Upper lobe of right lung (tissue), 1 donor: ENCODE data around the gene C1QTNF1. TPM values are rescaled to one million over a fixed set of nuclear protein-coding genes. Genes with fewer than 3 reads are reported as not detected.
A peak's percentile ranks its signal among the peaks of the same experiment; 100 is the strongest.

Source experiments
- ATAC-seq: fragments of 200-7000 bp; cut with Tn5 transposase; one replicate; pipeline ENCODE4 v1.9.1; 2020; ENCODE audit warnings: mild to moderate bottlenecking, moderate library complexity
- DNase-seq: peaks from one replicate; pipeline ENCODE4 v3.0.0-alpha.2; 2020
- H3K27ac ChIP-seq: fragments of 200-600 bp; one replicate; pipeline ENCODE4 v1.8.0; 2022
- H3K27me3 ChIP-seq: fragments of 200-600 bp; one replicate; pipeline ENCODE4 v1.8.0; 2022; ENCODE audit warnings: mild to moderate bottlenecking
- H3K36me3 ChIP-seq: fragments of 200-600 bp; one replicate; pipeline ENCODE4 v1.8.0; 2022
- H3K4me1 ChIP-seq: fragments of 200-600 bp; one replicate; pipeline ENCODE4 v1.8.0; 2022
- H3K4me3 ChIP-seq: fragments of 200-600 bp; one replicate; pipeline ENCODE4 v1.8.0; 2022; ENCODE audit warnings: mild to moderate bottlenecking
- H3K9me3 ChIP-seq: fragments of 200-600 bp; one replicate; pipeline ENCODE4 v1.8.0; 2022
- intact Hi-C: fragments of 100-400 bp; cut with DNase I; formaldehyde crosslinking; loops from one replicate; pipeline ENCODE4 v1.11.0; 2022
- total RNA-seq: library from RNA; stranded (reverse); fragmentation: NEBNext Ultra II Directional; extraction: Animal tissue kit (Norgen Biotek cat#: 25700); gene quantifications from one replicate; pipeline ENCODE4 v1.2.1, GENCODE V29; 2021
- TF ChIP-seq, protein P1 (sequence below): fragments of 200-600 bp; IDR thresholded peaks from one replicate; pipeline ENCODE4 v1.8.0; 2022; ENCODE audit warnings: antibody characterized with exemption
- donor health status: DM: no; HTN: yes; CAD: no; lungs with severe emphysema.

Gene C1QTNF1
- total RNA-seq, 1 donor from 2014 or later, result 28.3 TPM

DNA sequence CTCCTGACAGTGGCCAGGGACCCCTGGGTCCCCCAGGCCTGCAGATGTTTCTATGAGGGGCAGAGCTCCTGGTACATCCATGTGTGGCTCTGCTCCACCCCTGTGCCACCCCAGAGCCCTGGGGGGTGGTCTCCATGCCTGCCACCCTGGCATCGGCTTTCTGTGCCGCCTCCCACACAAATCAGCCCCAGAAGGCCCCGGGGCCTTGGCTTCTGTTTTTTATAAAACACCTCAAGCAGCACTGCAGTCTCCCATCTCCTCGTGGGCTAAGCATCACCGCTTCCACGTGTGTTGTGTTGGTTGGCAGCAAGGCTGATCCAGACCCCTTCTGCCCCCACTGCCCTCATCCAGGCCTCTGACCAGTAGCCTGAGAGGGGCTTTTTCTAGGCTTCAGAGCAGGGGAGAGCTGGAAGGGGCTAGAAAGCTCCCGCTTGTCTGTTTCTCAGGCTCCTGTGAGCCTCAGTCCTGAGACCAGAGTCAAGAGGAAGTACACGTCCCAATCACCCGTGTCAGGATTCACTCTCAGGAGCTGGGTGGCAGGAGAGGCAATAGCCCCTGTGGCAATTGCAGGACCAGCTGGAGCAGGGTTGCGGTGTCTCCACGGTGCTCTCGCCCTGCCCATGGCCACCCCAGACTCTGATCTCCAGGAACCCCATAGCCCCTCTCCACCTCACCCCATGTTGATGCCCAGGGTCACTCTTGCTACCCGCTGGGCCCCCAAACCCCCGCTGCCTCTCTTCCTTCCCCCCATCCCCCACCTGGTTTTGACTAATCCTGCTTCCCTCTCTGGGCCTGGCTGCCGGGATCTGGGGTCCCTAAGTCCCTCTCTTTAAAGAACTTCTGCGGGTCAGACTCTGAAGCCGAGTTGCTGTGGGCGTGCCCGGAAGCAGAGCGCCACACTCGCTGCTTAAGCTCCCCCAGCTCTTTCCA lies 25.1 kb downstream of the C1QTNF1 start:
- no peak for ATAC-seq
- H3K27ac ChIP-seq, result no peak overlapping the region
- peaks cover 3% of the 10 kb centered on the region for H3K9me3 ChIP-seq
- H3K36me3 ChIP-seq, result peaks cover 4% of the 10 kb centered on the region
- H3K4me1 ChIP-seq, result no peaks in the 10 kb centered on the region
- TF ChIP-seq, protein P1, sequence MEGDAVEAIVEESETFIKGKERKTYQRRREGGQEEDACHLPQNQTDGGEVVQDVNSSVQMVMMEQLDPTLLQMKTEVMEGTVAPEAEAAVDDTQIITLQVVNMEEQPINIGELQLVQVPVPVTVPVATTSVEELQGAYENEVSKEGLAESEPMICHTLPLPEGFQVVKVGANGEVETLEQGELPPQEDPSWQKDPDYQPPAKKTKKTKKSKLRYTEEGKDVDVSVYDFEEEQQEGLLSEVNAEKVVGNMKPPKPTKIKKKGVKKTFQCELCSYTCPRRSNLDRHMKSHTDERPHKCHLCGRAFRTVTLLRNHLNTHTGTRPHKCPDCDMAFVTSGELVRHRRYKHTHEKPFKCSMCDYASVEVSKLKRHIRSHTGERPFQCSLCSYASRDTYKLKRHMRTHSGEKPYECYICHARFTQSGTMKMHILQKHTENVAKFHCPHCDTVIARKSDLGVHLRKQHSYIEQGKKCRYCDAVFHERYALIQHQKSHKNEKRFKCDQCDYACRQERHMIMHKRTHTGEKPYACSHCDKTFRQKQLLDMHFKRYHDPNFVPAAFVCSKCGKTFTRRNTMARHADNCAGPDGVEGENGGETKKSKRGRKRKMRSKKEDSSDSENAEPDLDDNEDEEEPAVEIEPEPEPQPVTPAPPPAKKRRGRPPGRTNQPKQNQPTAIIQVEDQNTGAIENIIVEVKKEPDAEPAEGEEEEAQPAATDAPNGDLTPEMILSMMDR, result no peak
- intact Hi-C loops, result loop anchor here (5.0 kb wide), 1 partner anchor 33 kb away; no protein-coding TSS in a partner anchor
- no peaks in the 10 kb centered on the region for H3K27me3 ChIP-seq
- peak; percentile 56 for DNase-seq
- no peak overlapping the region for H3K4me3 ChIP-seq

DNA sequence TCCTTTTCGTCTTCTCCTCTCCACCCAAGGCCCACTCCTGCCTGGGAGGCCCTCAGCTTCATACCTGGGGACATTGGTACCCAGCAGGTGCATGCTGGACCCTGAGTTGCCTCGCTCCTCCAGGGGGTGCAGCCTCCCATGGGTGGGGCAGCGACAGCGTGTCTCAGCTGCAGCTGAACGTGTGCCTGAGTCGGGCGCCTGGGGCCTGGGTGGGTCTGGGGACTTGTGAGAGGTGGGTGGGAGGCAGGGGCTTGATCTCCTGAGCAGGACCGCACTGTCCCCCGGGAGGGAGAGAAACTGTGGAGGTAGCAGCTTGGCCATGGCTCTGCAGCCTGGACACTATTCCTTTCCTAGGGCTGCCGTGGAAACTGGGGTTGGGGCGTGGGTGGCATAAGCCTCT lies 25.9 kb downstream of the C1QTNF1 start:
- Histone ChIP-seq H3K4me1 (no peaks in the 10 kb centered on the region), H3K27ac (no peak overlapping the region), H3K27me3 (no peaks in the 10 kb centered on the region), H3K4me3 (no peak overlapping the region), H3K9me3 (peaks cover 10% of the 10 kb centered on the region), H3K36me3 (peaks cover 4% of the 10 kb centered on the region)
- intact Hi-C loops, result loop anchor here (5.0 kb wide), 1 partner anchor 32 kb away; no protein-coding TSS in a partner anchor
- TF ChIP-seq, protein P1, result no peak
- no peak for DNase-seq
- ATAC-seq, result no peak

DNA sequence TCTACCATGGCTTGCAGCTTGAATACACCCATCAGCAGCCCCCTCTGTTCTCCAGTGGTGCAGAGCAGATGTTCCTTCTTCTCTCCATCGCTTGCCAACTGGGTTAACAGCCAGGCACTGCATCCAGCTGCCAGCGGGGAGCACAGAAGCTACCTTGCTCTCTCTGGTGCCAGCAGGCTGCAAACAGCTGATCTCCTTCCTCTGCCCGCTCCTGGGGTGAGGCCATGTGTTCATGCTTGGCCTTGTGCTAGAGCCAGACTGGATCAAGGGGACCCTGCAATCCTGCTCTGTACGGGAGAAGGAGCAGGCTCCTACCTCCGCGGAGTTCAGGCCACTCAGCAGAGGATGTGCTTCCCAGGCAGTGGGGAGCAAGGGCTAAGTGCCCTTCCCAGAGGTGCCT lies 26.6 kb downstream of the C1QTNF1 start:
- H3K4me1 ChIP-seq, result no peaks in the 10 kb centered on the region
- intact Hi-C loops, result no loop called here
- H3K4me3 ChIP-seq, result no peak overlapping the region
- H3K27me3 ChIP-seq, result no peaks in the 10 kb centered on the region
- DNase-seq, result peak; percentile 37
- peaks cover 10% of the 10 kb centered on the region for H3K9me3 ChIP-seq
- H3K27ac ChIP-seq, result no peak overlapping the region
- H3K36me3 ChIP-seq, result peaks cover 4% of the 10 kb centered on the region
- no peak for ATAC-seq
- TF ChIP-seq, protein P1, result no peak

DNA sequence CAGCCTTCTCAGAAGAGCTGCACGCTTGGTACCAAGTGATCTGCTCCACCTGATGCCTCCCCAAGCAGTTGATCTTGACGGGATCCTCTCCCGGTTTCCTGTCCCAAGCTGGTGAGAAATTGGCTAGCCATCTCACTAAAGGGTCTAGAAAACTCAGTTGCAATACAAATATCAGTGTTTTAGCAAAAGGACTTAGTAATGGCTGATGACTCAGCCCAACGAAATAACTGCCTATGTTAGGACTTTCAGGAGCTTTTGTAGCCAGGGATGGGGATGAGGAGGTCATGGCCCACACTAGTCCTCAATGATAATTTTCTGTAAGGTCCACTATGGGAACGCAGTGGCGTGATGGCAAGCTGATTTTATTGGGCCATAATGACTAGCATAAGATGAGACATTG lies 27.3 kb downstream of the C1QTNF1 start:
- intact Hi-C loops, result no loop called here
- ATAC-seq, result no peak
- no peak overlapping the region for H3K27ac ChIP-seq
- H3K4me1 ChIP-seq, result no peaks in the 10 kb centered on the region
- peaks cover 4% of the 10 kb centered on the region for H3K36me3 ChIP-seq
- peaks cover 10% of the 10 kb centered on the region for H3K9me3 ChIP-seq
- no peaks in the 10 kb centered on the region for H3K27me3 ChIP-seq
- H3K4me3 ChIP-seq, result no peak overlapping the region
- TF ChIP-seq, protein P1, result no peak
- DNase-seq, result no peak

DNA sequence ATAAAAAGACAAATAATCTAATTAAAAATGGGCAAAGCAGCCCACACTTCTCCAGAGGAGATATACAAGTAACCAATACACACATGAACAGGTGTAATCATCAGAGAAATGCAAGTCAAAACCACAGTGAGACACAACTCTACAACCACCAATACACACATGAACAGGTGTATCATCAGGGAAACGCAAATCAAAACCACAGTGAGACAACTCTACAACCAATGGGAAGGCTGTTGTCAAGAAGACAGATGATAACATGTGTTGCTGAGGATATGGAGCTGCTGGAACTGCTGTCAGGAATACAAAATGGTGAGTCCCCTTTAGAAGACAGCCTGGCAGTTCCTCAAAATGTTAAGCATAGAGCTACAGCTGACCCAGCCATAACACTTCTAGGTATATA lies 28.2 kb downstream of the C1QTNF1 start:
- no peaks in the 10 kb centered on the region for H3K4me1 ChIP-seq
- H3K27ac ChIP-seq, result no peak overlapping the region
- intact Hi-C loops, result no loop called here
- no peaks in the 10 kb centered on the region for H3K27me3 ChIP-seq
- H3K9me3 ChIP-seq, result peaks cover 10% of the 10 kb centered on the region
- peaks cover 4% of the 10 kb centered on the region for H3K36me3 ChIP-seq
- TF ChIP-seq, protein P1, result no peak
- no peak overlapping the region for H3K4me3 ChIP-seq
- DNase-seq (no peak), ATAC-seq (no peak)
